T47D (cell line): ENCODE measurements around the gene UBTD1.
A peak's percentile ranks its signal among the peaks of the same experiment; 100 is the strongest.
"Not testable (repeated sequence)": the region's sequence is repeated elsewhere in the genome, so short reads cannot be mapped to it uniquely, and the experiment has no call there.

ENCODE experiments used
- DNase-seq, 2 experiments: peaks; one replicate each; pipeline versions ENCODE4 v3.0.0 to v3.0.0-alpha.2; 2011 to 2012; ENCODE audit warnings: low read depth in 1 of 2, low spot score in 1 of 2
- JUND ChIP-seq: IDR thresholded peaks from 2 replicates; pipeline ENCODE4 v1.6.1; 2012; ENCODE audit warnings: low read depth
- in situ Hi-C: cut with HindIII; loops from 2 replicates; pipeline ENCODE4 v1.10.0; 2016; ENCODE audit warnings: low sequenced_read_pairs, low pct_unique_long_range_greater_than_20kb

The UBTD1 gene

GRCh38 chr10:97561386-97562077 is 62.8 kb downstream of the UBTD1 start:
- in situ Hi-C loops, DNase-seq: not testable (repeated sequence)

- not testable (repeated sequence) for DNase-seq
Observed at GRCh38 chr10:97562329-97562728, 63.6 kb downstream of the UBTD1 start.

GRCh38 chr10:97563337-97563736 is 64.6 kb downstream of the UBTD1 start:
- no peak for DNase-seq

More at GRCh38 chr10:97562329-97562728, 63.6 kb downstream of the UBTD1 start:
- in situ Hi-C loops = not testable (repeated sequence)

GRCh38 chr10:97564776-97565175 is 66.1 kb downstream of the UBTD1 start:
- no peak for TF ChIP-seq JUND
- DNase-seq = no peak
- in situ Hi-C loops = no loop called here

More at GRCh38 chr10:97563337-97563736, 64.6 kb downstream of the UBTD1 start:
- no peak for TF ChIP-seq JUND
- in situ Hi-C loops = no loop called here

GRCh38 chr10:97566336-97566996 is 67.7 kb downstream of the UBTD1 start:
- no peak for TF ChIP-seq JUND
- DNase-seq = no peak
- in situ Hi-C loops = no loop called here

GRCh38 chr10:97567891-97568290 is 69.2 kb downstream of the UBTD1 start:
- in situ Hi-C loops = no loop called here
- no peak for TF ChIP-seq JUND
- no peak for DNase-seq

GRCh38 chr10:97570146-97570788 is 71.5 kb downstream of the UBTD1 start:
- no peak for DNase-seq
- in situ Hi-C loops = no loop called here
- no peak for TF ChIP-seq JUND

GRCh38 chr10:97570789-97571471 is 72.2 kb downstream of the UBTD1 start:
- TF ChIP-seq JUND = no peak
- peak in 1 of 2 experiments; percentile 19 for DNase-seq
- in situ Hi-C loops = no loop called here

GRCh38 chr10:97571622-97572021 is 72.9 kb downstream of the UBTD1 start:
- no peak for TF ChIP-seq JUND
- peak in 1 of 2 experiments; percentile 85 for DNase-seq
- in situ Hi-C loops = no loop called here

- in situ Hi-C loops = no loop called here
- no peak for TF ChIP-seq JUND
- peak; percentile 79 to 93 for DNase-seq
Observed at GRCh38 chr10:97572214-97572989, 73.7 kb downstream of the UBTD1 start, which contains the start of gene ANKRD2. Gene ANKRD2, plus strand, starts transcription at chr10:97572779. Its CDS starts 10 bp downstream, at chr10:97572789.

GRCh38 chr10:97573021-97573420 is 74.3 kb downstream of the UBTD1 start:
- no peak for TF ChIP-seq JUND
- no peak for DNase-seq
- in situ Hi-C loops = no loop called here

GRCh38 chr10:97573672-97574071 is 74.9 kb downstream of the UBTD1 start:
- DNase-seq = no peak
- no peak for TF ChIP-seq JUND
- in situ Hi-C loops = no loop called here
